Measurements from ENCODE around the gene DYRK1B. TPM values are rescaled to one million over a fixed set of nuclear protein-coding genes. Genes with fewer than 3 reads are reported as not detected.
"Not testable (repeated sequence)": the region's sequence is repeated elsewhere in the genome, so short reads cannot be mapped to it uniquely, and the experiment has no call there.

DYRK1B gene
- 31.2 TPM for total RNA-seq
- long read RNA-seq, transcript DYRK1B-201 (11 exons, 2,535 nt), result major isoform, 10 of 29 reads
- long read RNA-seq, partial matches to known transcripts, result 13 of 29 reads
- long read RNA-seq, other reads (novel, unspliced or antisense), result 2 of 29 reads

DNA sequence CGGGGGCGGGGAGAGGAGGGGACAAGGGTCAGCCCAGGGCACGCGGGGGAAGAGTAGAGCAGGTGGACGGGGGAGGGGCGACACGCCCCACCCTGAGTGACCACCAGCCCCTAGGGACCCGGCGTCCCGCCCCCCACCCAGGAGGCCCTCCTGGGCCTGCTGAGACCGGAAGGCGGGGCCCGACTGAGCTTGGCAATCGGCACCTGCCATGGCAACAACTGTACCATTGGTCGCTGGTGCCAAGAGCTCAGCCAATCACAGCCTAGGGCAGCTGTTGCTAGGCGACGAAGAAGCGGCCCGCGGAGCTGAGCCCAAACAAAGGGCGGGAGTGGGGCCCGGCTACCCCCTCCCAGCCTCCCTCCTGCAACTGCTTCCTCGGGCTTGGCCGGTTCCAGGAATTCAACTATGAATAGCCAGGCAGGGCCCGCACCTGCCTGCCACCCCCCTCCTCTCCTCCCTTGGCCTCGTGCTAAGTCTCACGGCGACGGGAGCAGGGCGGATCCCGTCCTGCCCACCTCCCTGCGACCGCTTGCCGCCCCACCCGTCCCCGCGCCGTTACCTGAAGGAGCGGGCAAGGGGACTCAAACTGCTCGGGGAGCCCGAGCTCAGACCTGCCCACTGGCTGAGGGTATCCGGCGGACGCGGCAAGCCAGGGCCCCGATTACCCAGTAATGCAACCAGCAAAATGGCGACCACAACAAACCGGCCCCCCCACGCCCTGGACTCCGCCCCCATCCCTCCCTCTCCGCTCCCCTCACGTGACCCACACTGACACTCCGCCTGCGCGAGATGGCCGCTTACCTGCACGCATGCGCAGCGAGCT is at the start of gene DYRK1B:
Gene DYRK1B, minus strand, starts transcription at position 699 of the 823 bp plus-strand sequence. CDS start 2,295 bp downstream, outside the sequence.
- intact Hi-C loops (cut with DNase I), result loop anchor here (10.0 kb wide), 1 partner anchor 289 kb away; the partner anchor contains the start of gene EID2
- DNase-seq (ENCODE audit: low spot score), result peak; percentile 98

DNA sequence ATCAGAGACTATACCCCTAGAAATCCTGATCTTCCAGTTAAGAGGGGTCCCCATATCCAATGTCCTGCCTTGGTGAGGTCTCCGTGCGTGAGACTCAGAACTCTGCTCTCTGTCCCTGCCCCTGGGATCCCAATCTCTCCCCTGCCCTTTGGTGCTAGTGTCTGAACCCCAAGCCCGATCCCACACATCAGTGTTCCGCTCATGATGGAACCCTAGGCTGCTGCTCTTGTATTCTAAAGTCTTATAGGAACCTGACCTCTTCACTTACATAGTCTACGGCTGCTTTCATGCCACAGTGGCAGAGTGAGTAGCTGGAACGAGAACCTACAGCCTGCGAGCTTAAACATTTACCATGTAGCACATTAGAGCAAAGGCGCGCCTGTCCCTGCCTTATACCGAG is 48.7 kb upstream of the DYRK1B start:
- intact Hi-C loops (cut with DNase I), result not testable (repeated sequence)
- DNase-seq (ENCODE audit: low spot score), result peak; percentile 15

- DNase-seq (ENCODE audit: low spot score), result peak; percentile 57
- intact Hi-C loops (cut with DNase I), result not testable (repeated sequence)
Measured at GRCh38 chr19:39881495-39882110, 47.6 kb upstream of the DYRK1B start.

DNA sequence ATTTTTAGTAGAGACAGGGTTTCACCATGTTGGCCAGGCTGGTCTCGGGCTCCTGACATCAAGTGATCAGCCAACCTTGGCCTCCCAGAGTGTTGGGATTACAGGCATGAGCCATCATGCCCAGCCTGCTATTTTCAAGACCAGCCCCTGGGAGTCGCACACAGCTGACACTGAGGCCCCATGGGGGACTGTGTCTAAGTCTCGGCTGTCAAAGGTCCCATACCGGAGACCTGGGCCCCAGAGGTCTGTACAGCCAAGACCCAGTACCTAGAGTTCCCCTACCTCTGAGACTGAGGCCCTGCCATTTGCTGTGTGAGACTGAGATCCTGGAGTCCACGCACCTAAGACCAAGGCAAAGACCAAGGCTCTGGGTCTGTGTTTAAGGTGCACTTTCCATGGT is 46.3 kb upstream of the DYRK1B start:
- peak; percentile 66 for DNase-seq (ENCODE audit: low spot score)
- intact Hi-C loops (cut with DNase I), result not testable (repeated sequence)

DNA sequence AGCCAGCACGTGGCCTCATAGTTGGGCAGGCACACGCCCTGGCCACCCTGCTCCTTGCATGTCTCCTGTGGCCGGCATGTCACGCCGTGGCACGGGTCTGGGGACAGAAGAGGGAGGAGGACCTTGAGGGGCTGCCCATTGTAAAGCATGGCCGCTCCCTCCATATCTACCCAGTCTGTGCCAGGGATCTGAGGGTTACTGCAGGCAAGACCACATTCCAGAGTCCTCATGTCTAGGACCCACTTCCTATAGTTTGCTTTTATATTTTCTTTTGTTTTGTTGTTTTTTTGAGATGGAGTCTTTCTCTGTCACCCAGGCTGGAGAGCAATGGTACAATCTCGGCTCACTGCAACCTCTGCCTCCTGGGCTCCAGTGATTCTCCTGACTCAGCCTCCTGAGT is 45.8 kb upstream of the DYRK1B start:
- intact Hi-C loops (cut with DNase I), result not testable (repeated sequence)
- DNase-seq (ENCODE audit: low spot score), result peak; percentile 71

GRCh38 chr19:39878866-39879265 is 44.9 kb upstream of the DYRK1B start:
- intact Hi-C loops (cut with DNase I), result not testable (repeated sequence)

GRCh38 chr19:39878398-39878797 is 44.4 kb upstream of the DYRK1B start:
- no peak for DNase-seq (ENCODE audit: low spot score)
- intact Hi-C loops (cut with DNase I), result no loop called here

More at GRCh38 chr19:39878866-39879265, 44.9 kb upstream of the DYRK1B start:
- peak; percentile 62 for DNase-seq (ENCODE audit: low spot score)

- DNase-seq (ENCODE audit: low spot score), result peak; percentile 83
- intact Hi-C loops (cut with DNase I), result not testable (repeated sequence)
Measured at GRCh38 chr19:39877982-39878381, 44.0 kb upstream of the DYRK1B start.

DNA sequence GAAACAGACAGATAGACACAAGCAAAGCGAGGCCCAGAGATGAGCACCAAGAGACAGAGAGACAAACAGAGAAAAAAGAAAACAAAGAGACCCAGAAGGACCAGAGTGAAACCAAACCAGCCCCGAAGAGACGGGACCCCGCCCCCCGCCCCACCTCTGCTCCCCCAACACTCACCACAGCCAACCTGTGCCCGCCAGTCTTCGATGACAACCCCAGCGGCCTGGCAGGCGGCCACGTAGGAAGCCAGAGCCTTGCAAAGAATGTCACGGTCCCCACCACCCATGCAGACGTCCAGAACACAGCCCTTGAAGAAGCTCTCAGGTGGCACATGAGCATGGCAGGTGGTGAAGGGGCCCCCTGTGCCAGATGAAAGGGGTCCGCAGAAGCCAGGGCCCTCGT is 43.5 kb upstream of the DYRK1B start:
- peak; percentile 60 for DNase-seq (ENCODE audit: low spot score)
- intact Hi-C loops (cut with DNase I), result not testable (repeated sequence)

DNA sequence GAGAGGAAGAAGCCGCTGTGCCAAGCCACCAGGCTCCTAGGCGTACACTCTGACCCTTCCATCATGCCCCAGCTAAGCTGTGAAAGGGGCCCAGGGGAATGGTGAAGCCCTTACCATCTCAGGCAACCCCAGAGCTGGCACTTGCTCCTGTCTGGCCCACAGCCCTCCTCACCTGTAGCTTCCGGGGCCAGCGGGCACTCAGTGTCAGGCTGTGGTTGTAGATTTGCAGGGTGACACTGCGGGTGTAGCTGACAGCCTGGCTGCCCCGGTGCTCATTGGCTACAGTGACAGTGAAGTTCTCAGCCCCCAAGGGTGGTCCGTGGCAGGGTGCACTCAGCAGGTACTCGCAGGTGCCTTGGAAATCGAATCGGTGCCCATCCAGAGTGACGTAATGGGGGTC is 42.5 kb upstream of the DYRK1B start:
- DNase-seq (ENCODE audit: low spot score); intact Hi-C loops (cut with DNase I): not testable (repeated sequence)

DNA sequence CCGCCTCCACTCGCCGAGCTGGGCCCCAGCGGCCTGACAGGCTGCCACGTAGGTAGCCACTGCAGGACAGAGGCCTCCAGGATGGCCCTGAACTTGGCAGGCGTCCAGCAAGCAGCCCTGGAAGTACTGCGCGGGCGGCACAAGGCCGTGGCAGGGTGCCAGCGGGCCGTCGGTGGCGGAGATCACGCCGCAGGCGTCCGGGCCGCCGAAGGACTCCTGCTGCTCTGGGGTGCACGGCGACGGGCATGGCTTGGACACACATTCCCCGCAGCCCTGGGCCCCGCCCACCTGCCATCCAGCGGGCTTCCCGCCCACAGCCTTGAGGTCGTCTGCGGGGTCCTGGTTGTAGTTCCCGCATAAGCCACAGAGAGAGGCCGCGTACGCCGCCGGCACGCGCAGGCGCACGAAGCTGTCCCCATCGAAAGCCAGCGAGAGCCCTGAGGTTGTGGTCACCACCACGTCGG is 41.5 kb upstream of the DYRK1B start:
- intact Hi-C loops (cut with DNase I); DNase-seq (ENCODE audit: low spot score): not testable (repeated sequence)

DNA sequence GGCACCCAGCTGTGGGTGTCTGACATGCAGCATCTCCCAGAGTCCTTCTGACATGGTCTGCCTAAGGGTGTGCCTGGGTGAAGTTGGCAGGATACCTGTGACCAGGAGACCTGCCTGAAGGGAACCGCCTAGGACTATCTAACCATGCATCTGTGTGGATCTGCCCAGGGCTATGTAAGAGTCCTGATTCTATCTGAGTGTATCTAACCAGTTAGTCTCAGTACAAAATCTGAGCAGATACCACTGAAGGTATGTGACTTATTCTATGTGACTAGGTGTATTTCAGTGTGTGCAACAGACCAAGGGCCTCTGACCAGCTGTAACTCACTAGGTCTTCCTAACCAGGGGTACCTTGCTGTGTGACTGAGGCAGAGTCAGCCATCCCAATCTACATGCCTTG is 40.4 kb upstream of the DYRK1B start:
- DNase-seq (ENCODE audit: low spot score), result no peak
- intact Hi-C loops (cut with DNase I), result no loop called here

- intact Hi-C loops (cut with DNase I), result no loop called here
Measured at GRCh38 chr19:39873385-39873784, 39.4 kb upstream of the DYRK1B start.

GRCh38 chr19:39871886-39872866 is 38.2 kb upstream of the DYRK1B start:
- intact Hi-C loops (cut with DNase I), result no loop called here
- DNase-seq (ENCODE audit: low spot score), result peak; percentile 70

More at GRCh38 chr19:39873385-39873784, 39.4 kb upstream of the DYRK1B start:
- DNase-seq (ENCODE audit: low spot score), result peak; percentile 55

GRCh38 chr19:39871362-39871761 is 37.4 kb upstream of the DYRK1B start:
- intact Hi-C loops (cut with DNase I), result no loop called here
- peak; percentile 31 for DNase-seq (ENCODE audit: low spot score)

GRCh38 chr19:39870171-39870971 is 36.4 kb upstream of the DYRK1B start:
- intact Hi-C loops (cut with DNase I), result no loop called here
- peak; percentile 53 for DNase-seq (ENCODE audit: low spot score)

DNA sequence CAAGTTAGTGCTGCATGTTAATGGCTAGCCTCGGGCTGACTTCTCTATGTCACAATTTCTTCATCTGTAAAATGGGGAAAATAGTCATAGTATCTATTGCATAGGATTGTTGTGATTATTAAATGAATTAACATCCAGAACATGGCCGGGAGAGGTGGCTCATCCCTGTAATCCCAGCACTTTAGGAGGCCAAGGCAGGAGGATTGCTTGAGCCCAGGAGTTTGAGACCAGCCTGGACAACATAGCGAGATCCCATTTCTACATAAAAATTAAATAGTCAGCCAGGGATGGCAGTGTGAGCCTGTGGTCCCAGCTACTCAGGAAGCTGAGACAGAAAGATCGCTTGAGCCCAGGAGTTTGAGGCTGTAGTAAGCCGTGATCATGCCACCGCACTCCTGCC is 34.0 kb upstream of the DYRK1B start:
- peak; percentile 19 for DNase-seq (ENCODE audit: low spot score)
- intact Hi-C loops (cut with DNase I), result no loop called here

- intact Hi-C loops (cut with DNase I), result no loop called here
- no peak for DNase-seq (ENCODE audit: low spot score)
Measured at GRCh38 chr19:39867133-39867532, 33.2 kb upstream of the DYRK1B start.
